OCI-LY3 (cell line): Measurements from ENCODE around the gene PLCB1.
A peak's percentile ranks its signal among the peaks of the same experiment; 100 is the strongest.

Experiments used
- H2AFZ ChIP-seq: fragments of 200-600, 300-600 bp; shearing (Covaris generic); 2 replicates; pipeline ENCODE4 v1.6.0; 2014; ENCODE audit warnings: antibody characterized with exemption, low read depth, low read length
- H3K27ac ChIP-seq: fragments of 200-600, 300-600 bp; sonication (generic); 2 replicates; pipeline ENCODE4 v1.5.1; 2014; ENCODE audit warnings: mild to moderate bottlenecking, low read length, moderate library complexity, mixed read lengths
- H3K27me3 ChIP-seq: fragments of 200-600, 300-600 bp; sonication (generic); 2 replicates; pipeline ENCODE4 v1.6.1; 2014; ENCODE audit warnings: low read depth, low read length, mixed read lengths
- H3K36me3 ChIP-seq: fragments of 200-600, 300-600 bp; sonication (generic); replicated peaks from 2 replicates; pipeline ENCODE3; 2014; ENCODE audit warnings: low read depth, low read length, mixed read lengths
- H3K4me1 ChIP-seq: fragments of 300-600, 200-600 bp; sonication (generic); 2 replicates; pipeline ENCODE4 v1.6.1; 2014; ENCODE audit warnings: low read length, mixed read lengths
- H3K4me2 ChIP-seq: fragments of 200-600, 300-600 bp; sonication (generic); 2 replicates; pipeline ENCODE4 v1.6.1; 2014; ENCODE audit warnings: low read length, mixed read lengths
- H3K4me3 ChIP-seq: fragments of 300-600, 200-600 bp; sonication (generic); 2 replicates; pipeline ENCODE4 v1.5.1; 2014; ENCODE audit warnings: antibody characterized with exemption, mild to moderate bottlenecking, low read length, moderate library complexity
- H3K79me2 ChIP-seq: fragments of 300-600, 200-600 bp; shearing (Covaris generic); 2 replicates; pipeline ENCODE4 v1.6.1; 2014; ENCODE audit warnings: mild to moderate bottlenecking, low read length, mixed read lengths
- H3K9ac ChIP-seq: fragments of 300-600, 200-600 bp; shearing (Covaris generic); 2 replicates; pipeline ENCODE4 v1.6.0; 2014; ENCODE audit warnings: mild to moderate bottlenecking, low read length, moderate library complexity
- H3K9me3 ChIP-seq: fragments of 200-600, 300-600 bp; shearing (Covaris generic); 2 replicates; pipeline ENCODE4 v1.6.1; 2014; ENCODE audit warnings: low read length, mixed read lengths; ENCODE audit not compliant: insufficient read depth
- H4K20me1 ChIP-seq: fragments of 200-600, 300-600 bp; sonication (generic); 2 replicates; pipeline ENCODE4 v1.6.1; 2016; ENCODE audit warnings: low read length, mixed read lengths; ENCODE audit not compliant: insufficient read depth
- EZH2phosphoT487 ChIP-seq: fragments of 200-600 bp; shearing (Covaris generic); IDR thresholded peaks from 2 replicates; pipeline ENCODE4 v1.6.1; 2018; ENCODE audit warnings: antibody characterized with exemption, mixed run types, low read depth
- TF ChIP-seq, protein P1 (sequence below): fragments of 200-600, 300-600 bp; sonication (generic); IDR thresholded peaks from 2 replicates; pipeline ENCODE4 v1.5.1; 2014; ENCODE audit warnings: antibody characterized with exemption, low read length, low read depth

Gene PLCB1

GRCh38 chr20:8218861-8219260 is 86.8 kb downstream of the PLCB1 start:
- H3K27ac ChIP-seq = no peak overlapping the region

GRCh38 chr20:8219403-8219802 is 87.3 kb downstream of the PLCB1 start:
- Histone ChIP-seq H3K27me3 (no peaks in the 10 kb centered on the region), H2AFZ (no peak overlapping the region), H3K36me3 (no peaks in the 10 kb centered on the region), H3K4me3 (no peak overlapping the region), H4K20me1 (no peaks in the 10 kb centered on the region), H3K4me1 (peaks cover 21% of the 10 kb centered on the region), H3K79me2 (no peaks in the 10 kb centered on the region), H3K27ac (no peak overlapping the region), H3K9me3 (0 out of 2 replicates have a peak, but pooled peaks cover 3% of the 10 kb centered on the region), H3K4me2 (no peak overlapping the region), H3K9ac (no peak overlapping the region)
- no peak for TF ChIP-seq EZH2phosphoT487
- TF ChIP-seq, protein P1, sequence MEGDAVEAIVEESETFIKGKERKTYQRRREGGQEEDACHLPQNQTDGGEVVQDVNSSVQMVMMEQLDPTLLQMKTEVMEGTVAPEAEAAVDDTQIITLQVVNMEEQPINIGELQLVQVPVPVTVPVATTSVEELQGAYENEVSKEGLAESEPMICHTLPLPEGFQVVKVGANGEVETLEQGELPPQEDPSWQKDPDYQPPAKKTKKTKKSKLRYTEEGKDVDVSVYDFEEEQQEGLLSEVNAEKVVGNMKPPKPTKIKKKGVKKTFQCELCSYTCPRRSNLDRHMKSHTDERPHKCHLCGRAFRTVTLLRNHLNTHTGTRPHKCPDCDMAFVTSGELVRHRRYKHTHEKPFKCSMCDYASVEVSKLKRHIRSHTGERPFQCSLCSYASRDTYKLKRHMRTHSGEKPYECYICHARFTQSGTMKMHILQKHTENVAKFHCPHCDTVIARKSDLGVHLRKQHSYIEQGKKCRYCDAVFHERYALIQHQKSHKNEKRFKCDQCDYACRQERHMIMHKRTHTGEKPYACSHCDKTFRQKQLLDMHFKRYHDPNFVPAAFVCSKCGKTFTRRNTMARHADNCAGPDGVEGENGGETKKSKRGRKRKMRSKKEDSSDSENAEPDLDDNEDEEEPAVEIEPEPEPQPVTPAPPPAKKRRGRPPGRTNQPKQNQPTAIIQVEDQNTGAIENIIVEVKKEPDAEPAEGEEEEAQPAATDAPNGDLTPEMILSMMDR = no peak

More at GRCh38 chr20:8218861-8219260, 86.8 kb downstream of the PLCB1 start:
- Histone ChIP-seq H3K4me2 (no peak overlapping the region), H3K36me3 (no peaks in the 10 kb centered on the region), H3K9me3 (0 out of 2 replicates have a peak, but pooled peaks cover 3% of the 10 kb centered on the region), H3K79me2 (no peaks in the 10 kb centered on the region), H3K9ac (no peak overlapping the region), H2AFZ (no peak overlapping the region), H3K4me3 (no peak overlapping the region), H3K27me3 (no peaks in the 10 kb centered on the region), H4K20me1 (no peaks in the 10 kb centered on the region), H3K4me1 (peaks cover 22% of the 10 kb centered on the region)
- TF ChIP-seq EZH2phosphoT487 = no peak
- TF ChIP-seq, protein P1 = no peak

DNA sequence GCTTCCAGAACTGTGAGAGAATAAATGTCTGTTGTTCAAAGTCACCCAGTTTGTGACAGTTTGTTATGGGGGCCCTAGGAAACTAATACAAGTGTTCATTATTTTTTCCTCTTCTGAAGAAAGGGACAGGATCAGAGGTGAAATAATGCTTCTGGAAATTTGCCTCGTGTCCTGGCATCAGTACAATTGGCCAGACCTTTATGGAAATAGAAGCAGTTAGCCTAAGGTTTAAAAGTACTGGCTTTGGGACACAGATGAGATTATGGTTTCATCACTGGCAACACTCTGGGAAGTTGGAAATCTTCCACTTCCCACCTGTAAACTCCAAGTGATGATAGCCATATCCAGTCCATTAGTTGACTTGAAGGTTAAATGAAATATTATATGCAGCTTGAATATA is 88.7 kb downstream of the PLCB1 start:
- Histone ChIP-seq H2AFZ (no peak overlapping the region), H3K4me1 (peaks cover 27% of the 10 kb centered on the region), H3K27ac (no peak overlapping the region), H3K9ac (no peak overlapping the region), H3K36me3 (no peaks in the 10 kb centered on the region), H4K20me1 (no peaks in the 10 kb centered on the region), H3K4me2 (no peak overlapping the region), H3K79me2 (no peaks in the 10 kb centered on the region), H3K4me3 (no peak overlapping the region), H3K9me3 (0 out of 2 replicates have a peak, but pooled peaks cover 3% of the 10 kb centered on the region), H3K27me3 (no peaks in the 10 kb centered on the region)
- TF ChIP-seq, protein P1 = no peak
- no peak for TF ChIP-seq EZH2phosphoT487

DNA sequence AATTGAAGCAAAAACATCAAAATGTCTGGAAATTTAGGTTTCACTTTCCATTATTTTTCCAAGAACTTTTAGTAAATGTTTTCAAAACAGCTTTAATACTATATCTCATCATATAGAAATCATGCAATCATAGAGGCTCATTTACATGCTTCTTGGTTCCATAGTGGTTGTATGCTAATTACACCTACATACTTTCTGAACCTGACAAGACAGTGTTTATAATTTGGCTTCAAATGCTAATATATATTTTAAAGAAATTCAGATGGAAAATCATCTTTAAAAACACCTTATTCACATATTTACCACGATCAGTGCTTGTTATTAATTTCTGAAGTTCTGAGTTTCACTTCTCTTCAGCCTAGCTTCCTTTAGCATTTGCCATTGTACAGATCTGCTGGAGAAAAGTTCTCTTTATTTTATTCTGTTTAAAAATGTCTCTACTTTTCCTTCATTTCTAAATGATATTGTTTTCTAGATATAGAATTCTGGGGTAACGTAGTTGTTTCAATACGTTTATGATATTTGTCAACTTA is 89.9 kb downstream of the PLCB1 start:
- H3K4me3 ChIP-seq = 0 out of 2 replicates have a peak overlapping the region, but pooled peaks have one; percentile 3
- no peak overlapping the region for H3K9ac ChIP-seq
- H2AFZ ChIP-seq = no peak overlapping the region
- no peaks in the 10 kb centered on the region for H3K79me2 ChIP-seq
- TF ChIP-seq EZH2phosphoT487 = no peak
- TF ChIP-seq, protein P1 = no peak
- H3K27ac ChIP-seq = no peak overlapping the region
- peaks cover 22% of the 10 kb centered on the region for H3K4me1 ChIP-seq
- H3K4me2 ChIP-seq = peak overlapping the region; percentile 49
- 0 out of 2 replicates have a peak, but pooled peaks cover 3% of the 10 kb centered on the region for H3K9me3 ChIP-seq
- H4K20me1 ChIP-seq = no peaks in the 10 kb centered on the region
- H3K27me3 ChIP-seq = no peaks in the 10 kb centered on the region
- H3K36me3 ChIP-seq = no peaks in the 10 kb centered on the region
